GM12872 (cell line): ENCODE data around the gene MPHOSPH6.

Source experiments
- TF ChIP-seq, protein P1 (sequence below): IDR thresholded peaks from 3 replicates; pipeline ENCODE4 v1.5.1; 2011; ENCODE audit warnings: low read depth, mild to moderate bottlenecking, low read length, moderate library complexity; ENCODE audit not compliant: insufficient read depth

MPHOSPH6 gene

DNA sequence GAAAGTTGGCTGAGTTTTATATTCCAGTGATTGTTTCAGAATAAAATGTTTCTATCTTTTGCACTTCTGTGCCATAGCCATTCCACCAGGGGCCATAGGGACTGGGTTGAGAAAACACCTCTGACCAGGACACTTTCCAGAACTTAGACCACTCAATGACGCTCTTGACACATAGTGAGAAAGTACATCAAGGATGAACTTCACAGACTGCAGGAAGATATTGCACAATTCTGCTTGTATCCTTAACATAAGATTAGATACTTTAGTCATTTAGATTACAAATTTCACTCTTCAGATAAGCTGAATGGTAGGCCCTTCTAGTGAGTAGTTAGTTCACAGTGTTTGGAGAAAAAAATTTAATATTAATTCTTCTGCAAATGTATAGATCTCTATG, 13.0 kb upstream of the MPHOSPH6 start:
- TF ChIP-seq, protein P1, sequence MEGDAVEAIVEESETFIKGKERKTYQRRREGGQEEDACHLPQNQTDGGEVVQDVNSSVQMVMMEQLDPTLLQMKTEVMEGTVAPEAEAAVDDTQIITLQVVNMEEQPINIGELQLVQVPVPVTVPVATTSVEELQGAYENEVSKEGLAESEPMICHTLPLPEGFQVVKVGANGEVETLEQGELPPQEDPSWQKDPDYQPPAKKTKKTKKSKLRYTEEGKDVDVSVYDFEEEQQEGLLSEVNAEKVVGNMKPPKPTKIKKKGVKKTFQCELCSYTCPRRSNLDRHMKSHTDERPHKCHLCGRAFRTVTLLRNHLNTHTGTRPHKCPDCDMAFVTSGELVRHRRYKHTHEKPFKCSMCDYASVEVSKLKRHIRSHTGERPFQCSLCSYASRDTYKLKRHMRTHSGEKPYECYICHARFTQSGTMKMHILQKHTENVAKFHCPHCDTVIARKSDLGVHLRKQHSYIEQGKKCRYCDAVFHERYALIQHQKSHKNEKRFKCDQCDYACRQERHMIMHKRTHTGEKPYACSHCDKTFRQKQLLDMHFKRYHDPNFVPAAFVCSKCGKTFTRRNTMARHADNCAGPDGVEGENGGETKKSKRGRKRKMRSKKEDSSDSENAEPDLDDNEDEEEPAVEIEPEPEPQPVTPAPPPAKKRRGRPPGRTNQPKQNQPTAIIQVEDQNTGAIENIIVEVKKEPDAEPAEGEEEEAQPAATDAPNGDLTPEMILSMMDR, result no peak

DNA sequence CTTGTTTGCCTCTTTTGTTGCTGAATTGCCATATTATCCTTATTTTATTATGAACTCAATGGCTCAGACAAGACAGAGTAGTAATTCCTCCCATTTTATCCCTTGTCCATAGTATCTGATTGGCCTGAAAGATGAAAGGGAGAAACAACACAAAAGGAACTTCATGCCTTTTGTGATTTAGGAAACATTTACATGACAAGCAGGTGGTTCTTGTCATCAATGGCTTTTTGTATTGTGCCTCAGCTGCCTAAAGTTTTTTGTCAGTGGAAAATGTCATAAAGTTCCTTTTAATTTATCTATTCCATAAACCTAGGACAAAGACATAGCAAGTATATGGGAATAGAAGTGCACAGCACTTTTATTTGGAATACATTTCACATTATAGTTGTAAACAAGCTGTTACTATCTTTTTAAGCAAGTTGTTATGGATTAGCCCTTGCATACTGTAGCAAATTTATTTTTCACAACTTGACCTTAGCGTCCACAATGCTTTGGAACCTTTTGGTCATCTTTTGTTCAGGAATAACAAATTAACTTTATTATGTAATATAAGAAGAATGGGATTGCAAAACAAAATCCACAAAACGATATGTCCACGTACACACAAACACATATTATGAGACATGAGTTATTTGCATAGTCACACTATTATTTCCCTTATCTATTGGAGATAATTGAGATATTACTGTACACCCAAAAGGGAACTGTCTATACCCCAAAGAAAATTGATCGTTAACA, 12.4 kb upstream of the MPHOSPH6 start:
- TF ChIP-seq, protein P1, result no peak

DNA sequence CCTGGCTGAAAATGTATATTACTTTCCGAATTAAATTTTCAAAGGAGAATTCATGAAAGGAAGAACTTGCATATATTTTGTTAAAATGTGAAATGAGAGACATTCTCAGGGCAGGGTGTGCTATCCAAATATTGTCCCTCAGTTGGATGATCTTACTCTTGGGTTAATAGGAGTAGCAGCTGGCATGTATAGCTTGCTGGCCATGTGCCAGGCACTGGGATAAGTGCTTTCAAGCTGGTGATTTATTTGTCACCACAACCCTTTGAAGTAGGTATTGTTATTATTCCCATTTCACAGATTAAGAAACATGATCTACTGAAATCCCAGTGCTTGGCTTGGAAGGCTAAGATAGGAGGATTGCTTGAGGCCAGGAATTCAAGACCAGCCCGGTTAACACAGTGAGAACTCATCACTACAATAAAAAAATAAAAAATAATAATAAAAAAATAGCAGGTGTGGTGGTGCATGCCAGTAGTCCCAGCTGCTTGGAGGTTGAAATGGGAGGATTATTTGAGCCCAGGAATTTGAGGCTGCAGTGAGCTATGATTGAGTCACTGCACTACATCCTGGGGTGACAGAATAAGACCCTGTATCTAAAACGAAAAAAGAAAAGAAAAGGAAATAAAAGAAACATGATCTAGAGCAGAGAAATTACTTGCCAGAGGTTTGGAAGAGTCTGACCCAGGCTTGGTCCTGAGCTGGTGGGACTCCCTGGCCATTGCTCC, 11.6 kb upstream of the MPHOSPH6 start:
- TF ChIP-seq, protein P1, result no peak

DNA sequence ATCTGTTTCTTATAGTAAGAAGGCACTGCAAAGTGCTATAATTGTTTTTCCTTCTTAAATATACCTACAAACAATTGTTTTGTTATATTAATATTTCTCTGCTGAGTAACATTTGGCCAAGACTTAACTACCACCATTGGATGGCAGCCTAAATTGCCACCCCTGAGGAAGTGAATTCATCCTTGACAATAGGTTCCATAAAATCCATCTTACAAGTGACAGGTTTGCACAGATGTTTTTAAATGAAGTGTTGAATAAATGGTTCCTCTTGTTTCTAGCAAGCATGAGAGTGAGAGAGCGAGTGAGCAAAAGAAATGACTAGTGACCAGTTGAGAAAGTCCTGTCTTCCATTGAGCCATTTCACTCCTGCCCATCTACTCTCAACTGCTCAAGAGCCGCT, 8.3 kb upstream of the MPHOSPH6 start:
- TF ChIP-seq, protein P1, result no peak

DNA sequence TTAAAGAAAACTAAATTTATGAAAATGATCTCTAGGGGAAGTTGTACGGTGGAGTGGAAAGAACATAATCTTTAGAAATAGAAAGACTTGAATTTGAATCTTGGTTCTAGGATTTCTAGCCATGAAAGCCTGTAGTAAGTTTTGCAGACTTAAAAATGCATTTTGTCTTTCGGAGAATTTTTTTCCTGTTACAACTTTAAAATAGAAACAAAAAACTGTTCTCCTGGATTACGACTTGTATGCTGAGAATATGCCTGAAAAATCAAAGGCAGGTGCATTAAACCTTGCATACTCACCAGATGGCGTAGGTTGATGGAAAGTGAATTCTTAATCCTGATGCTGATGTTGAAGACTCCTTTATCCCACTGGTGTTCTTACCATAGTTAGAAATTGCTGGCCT, 7.5 kb upstream of the MPHOSPH6 start:
- TF ChIP-seq, protein P1, result no peak

DNA sequence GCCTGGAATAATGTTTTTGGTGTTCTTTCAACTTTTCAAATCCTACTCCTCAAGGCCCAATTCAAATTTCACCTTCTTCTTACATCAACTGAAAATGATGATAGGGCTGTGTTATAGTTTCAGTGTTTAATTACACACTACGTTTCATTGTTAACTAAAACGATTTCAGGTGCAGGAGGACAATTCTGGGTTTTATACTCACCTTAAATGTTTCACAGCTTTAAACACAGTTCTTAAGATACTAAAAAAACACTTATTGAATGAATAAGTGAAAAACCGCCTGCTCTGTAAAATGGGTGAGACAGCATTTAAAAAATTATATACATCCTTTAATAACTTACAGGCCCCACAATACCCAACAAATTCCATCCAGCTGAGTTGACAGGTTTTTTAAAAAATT, 6.2 kb upstream of the MPHOSPH6 start:
- TF ChIP-seq, protein P1, result no peak

DNA sequence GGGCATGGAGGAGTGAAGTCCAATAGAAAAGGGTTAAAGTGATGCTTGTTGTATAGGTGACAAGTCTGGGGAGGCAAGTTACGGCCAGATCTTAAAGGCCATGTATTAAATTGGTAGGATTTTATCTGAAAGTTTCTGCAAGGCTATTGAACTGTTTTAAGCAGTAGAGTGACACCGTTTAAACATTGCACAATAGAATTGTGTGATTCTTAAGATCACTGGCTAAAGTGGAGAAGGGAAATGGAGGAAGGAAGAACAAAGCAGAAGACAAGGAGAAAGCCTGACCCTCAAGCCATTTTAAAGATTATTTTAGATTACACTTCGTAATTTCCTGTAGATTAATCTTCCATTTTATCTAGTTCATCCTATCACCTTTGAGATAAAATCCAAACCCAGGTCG, 5.6 kb upstream of the MPHOSPH6 start:
- TF ChIP-seq, protein P1, result no peak
